ENCODE data around the gene RPSA. TPM values are rescaled to one million over a fixed set of nuclear protein-coding genes. Genes with fewer than 3 reads are reported as not detected.

RPSA gene
- total and polyA plus RNA-seq, 10 donors, result 795 to 3,649 (median 960) TPM

GRCh38 chr3:39381432-39381831, 25.1 kb upstream of the RPSA start:
- no peaks in the 10 kb centered on the region for H3K9me3 ChIP-seq
- H3K4me1 ChIP-seq, result peaks cover 14 to 46% (median 29%) of the 10 kb centered on the region in 6 donors
- no peaks in the 10 kb centered on the region for H3K27me3 ChIP-seq (replicated peaks in 1 of 7)
- H3K27ac ChIP-seq, result no peak overlapping the region
- H3K4me3 ChIP-seq, result no peak overlapping the region
- 88 to 97% (median 97%) methylated on average over 3 of the region's 3 CpGs for WGBS, 5 donors
- intact Hi-C loops (cut with DNase I; ENCODE audit: low total_unique reads), result no loop called here
- no peak for TF ChIP-seq POLR2AphosphoS5 (IDR thresholded peaks at IDR 0.05)
- TF ChIP-seq CTCF (IDR thresholded peaks at IDR 0.05 in 8 of 11, conservative IDR thresholded peaks at IDR 0.05 in 3 of 11), result no peak
- no peak for TF ChIP-seq POLR2A (IDR thresholded peaks at IDR 0.05)
- no peak for DNase-seq
- H3K36me3 ChIP-seq, result no peaks in the 10 kb centered on the region

GRCh38 chr3:39383045-39383880, 23.3 kb upstream of the RPSA start, which contains the start of gene SLC25A38:
TSS of gene SLC25A38 (plus strand) at chr3:39383370. CDS start at chr3:39383725, 355 bp downstream.
- H3K36me3 ChIP-seq, result no peaks in the 10 kb centered on the region
- H3K4me1 ChIP-seq, result peaks cover 24 to 60% (median 42%) of the 10 kb centered on the region in 6 donors
- no peaks in the 10 kb centered on the region for H3K9me3 ChIP-seq
- DNase-seq, result peak; percentile 96
- peak; percentile 79 to 86 (median 85) for TF ChIP-seq POLR2AphosphoS5 (IDR thresholded peaks at IDR 0.05)
- peak in 1 of 3 donors; percentile 11 for TF ChIP-seq POLR2A (IDR thresholded peaks at IDR 0.05)
- peak in 7 of 11 experiments; percentile 33 to 55 (median 44) for TF ChIP-seq CTCF (IDR thresholded peaks at IDR 0.05 in 8 of 11, conservative IDR thresholded peaks at IDR 0.05 in 3 of 11)
- H3K27ac ChIP-seq, result peak within 1 kb of the TSS; percentile 85 to 98 (median 93)
- H3K27me3 ChIP-seq (replicated peaks in 1 of 7), result no peaks in the 10 kb centered on the region
- H3K4me3 ChIP-seq, result peak within 1 kb of the TSS; percentile 71 to 99 (median 92)
- intact Hi-C loops (cut with DNase I; ENCODE audit: low total_unique reads), result no loop called here
- WGBS, 5 donors, result 0 to 1% (median 0%) methylated on average over 50 to 62 of the region's 62 CpGs

- 1% methylated on average over 48 to 66 of the region's 66 CpGs for WGBS, 5 donors
- DNase-seq, result peak; percentile 98
- peaks cover 0 to under 1% (median 0%) of the 10 kb centered on the region in 6 donors for H3K36me3 ChIP-seq
- TF ChIP-seq CTCF (IDR thresholded peaks at IDR 0.05 in 8 of 11, conservative IDR thresholded peaks at IDR 0.05 in 3 of 11) (peak in 9 of 11 experiments; percentile 13 to 67 (median 45)), POLR2AphosphoS5 (IDR thresholded peaks at IDR 0.05) (peak; percentile 87 to 94 (median 92)), POLR2A (IDR thresholded peaks at IDR 0.05) (peak in 2 of 3 donors; percentile 11 to 63)
- peak overlapping the region; percentile 71 to 99 (median 92) for H3K4me3 ChIP-seq
- H3K4me1 ChIP-seq, result peaks cover 31 to 68% (median 50%) of the 10 kb centered on the region in 6 donors
- intact Hi-C loops (cut with DNase I; ENCODE audit: low total_unique reads), result no loop called here
- peak overlapping the region; percentile 85 to 98 (median 93) for H3K27ac ChIP-seq
- H3K27me3 ChIP-seq (replicated peaks in 1 of 7), result no peaks in the 10 kb centered on the region
- no peaks in the 10 kb centered on the region for H3K9me3 ChIP-seq
Observed at GRCh38 chr3:39383881-39384664, 22.4 kb upstream of the RPSA start.
